ENCODE results near the gene DYNLT2.
"Not testable (repeated sequence)": the region's sequence is repeated elsewhere in the genome, so short reads cannot be mapped to it uniquely, and the experiment has no call there.

The DYNLT2 gene

GRCh38 chr6:169783971-169784820 lies 32.8 kb upstream of the DYNLT2 start:
- in situ Hi-C loops (cut with MboI; ENCODE audit: low sequenced_read_pairs), result no loop called here

GRCh38 chr6:169783401-169783800 lies 32.0 kb upstream of the DYNLT2 start:
- in situ Hi-C loops (cut with MboI; ENCODE audit: low sequenced_read_pairs), result no loop called here

GRCh38 chr6:169782966-169783365 lies 31.6 kb upstream of the DYNLT2 start:
- in situ Hi-C loops (cut with MboI; ENCODE audit: low sequenced_read_pairs), result no loop called here

- in situ Hi-C loops (cut with MboI; ENCODE audit: low sequenced_read_pairs), result no loop called here
Observed at GRCh38 chr6:169780571-169781091, 29.3 kb upstream of the DYNLT2 start.

- in situ Hi-C loops (cut with MboI; ENCODE audit: low sequenced_read_pairs), result no loop called here
Observed at GRCh38 chr6:169779896-169780295, 28.5 kb upstream of the DYNLT2 start.

- in situ Hi-C loops (cut with MboI; ENCODE audit: low sequenced_read_pairs), result no loop called here
Observed at GRCh38 chr6:169779092-169779815, 27.9 kb upstream of the DYNLT2 start.

GRCh38 chr6:169778646-169779045 lies 27.3 kb upstream of the DYNLT2 start:
- in situ Hi-C loops (cut with MboI; ENCODE audit: low sequenced_read_pairs), result no loop called here

- in situ Hi-C loops (cut with MboI; ENCODE audit: low sequenced_read_pairs), result no loop called here
Observed at GRCh38 chr6:169777896-169778295, 26.5 kb upstream of the DYNLT2 start.

GRCh38 chr6:169776379-169776778 lies 25.0 kb upstream of the DYNLT2 start:
- in situ Hi-C loops (cut with MboI; ENCODE audit: low sequenced_read_pairs), result no loop called here

- in situ Hi-C loops (cut with MboI; ENCODE audit: low sequenced_read_pairs), result no loop called here
Observed at GRCh38 chr6:169775321-169775720, 23.9 kb upstream of the DYNLT2 start.

GRCh38 chr6:169774347-169774746 lies 23.0 kb upstream of the DYNLT2 start:
- in situ Hi-C loops (cut with MboI; ENCODE audit: low sequenced_read_pairs), result no loop called here

GRCh38 chr6:169766921-169767736 lies 15.8 kb upstream of the DYNLT2 start:
- in situ Hi-C loops (cut with MboI; ENCODE audit: low sequenced_read_pairs), result no loop called here

GRCh38 chr6:169766232-169766631 lies 14.9 kb upstream of the DYNLT2 start:
- in situ Hi-C loops (cut with MboI; ENCODE audit: low sequenced_read_pairs), result no loop called here

- in situ Hi-C loops (cut with MboI; ENCODE audit: low sequenced_read_pairs), result not testable (repeated sequence)
Observed at GRCh38 chr6:169765789-169766188, 14.4 kb upstream of the DYNLT2 start.

- in situ Hi-C loops (cut with MboI; ENCODE audit: low sequenced_read_pairs), result no loop called here
Observed at GRCh38 chr6:169763881-169764280, 12.5 kb upstream of the DYNLT2 start.

GRCh38 chr6:169763308-169763707 lies 11.9 kb upstream of the DYNLT2 start:
- in situ Hi-C loops (cut with MboI; ENCODE audit: low sequenced_read_pairs), result no loop called here

GRCh38 chr6:169755162-169755561 lies 3.8 kb upstream of the DYNLT2 start:
- in situ Hi-C loops (cut with MboI; ENCODE audit: low sequenced_read_pairs), result no loop called here

GRCh38 chr6:169752074-169752623 lies 777 bp upstream of the DYNLT2 start:
- in situ Hi-C loops (cut with MboI; ENCODE audit: low sequenced_read_pairs), result no loop called here

- in situ Hi-C loops (cut with MboI; ENCODE audit: low sequenced_read_pairs), result no loop called here
Observed at GRCh38 chr6:169746556-169746955, 4.8 kb downstream of the DYNLT2 start.

- in situ Hi-C loops (cut with MboI; ENCODE audit: low sequenced_read_pairs), result no loop called here
Observed at GRCh38 chr6:169745405-169745804, 6.0 kb downstream of the DYNLT2 start.

- in situ Hi-C loops (cut with MboI; ENCODE audit: low sequenced_read_pairs), result no loop called here
Observed at GRCh38 chr6:169741344-169741743, 10.0 kb downstream of the DYNLT2 start.

Data from HL-60/S4 (cell line).